ENCODE measurements around the gene CRYL1. TPM values are rescaled to one million over a fixed set of nuclear protein-coding genes. Genes with fewer than 3 reads are reported as not detected.

The CRYL1 gene
- total and polyA plus RNA-seq, 7 donors = 33.0 to 183 (median 53.5) TPM

- Histone ChIP-seq H3K9me3 (no peaks in the 10 kb centered on the region), H3K27me3 (no peaks in the 10 kb centered on the region), H3K27ac (no peak overlapping the region), H3K36me3 (no peaks in the 10 kb centered on the region), H3K4me1 (peaks cover 0 to 23% (median 20%) of the 10 kb centered on the region in 4 donors), H3K4me3 (no peak overlapping the region)
- no peak for DNase-seq
- 63 to 68% methylated on average over 8 of the region's 8 CpGs for WGBS, 2 donors
- intact Hi-C loops (cut with DNase I) = no loop called here
- TF ChIP-seq CTCF (IDR thresholded peaks at IDR 0.05) (no peak), POLR2A (IDR thresholded peaks at IDR 0.05) (no peak), EP300 (IDR thresholded peaks at IDR 0.05) (no peak), POLR2AphosphoS5 (IDR thresholded peaks at IDR 0.05) (no peak)
These were observed 63.7 kb downstream of the CRYL1 start for GRCh38 chr13:20461860-20462532.

- TF ChIP-seq POLR2AphosphoS5 (IDR thresholded peaks at IDR 0.05) (no peak), POLR2A (IDR thresholded peaks at IDR 0.05) (no peak), CTCF (IDR thresholded peaks at IDR 0.05) (no peak)
- H3K36me3 ChIP-seq = no peaks in the 10 kb centered on the region
- 58 to 65% methylated on average over 2 of the region's 2 CpGs for WGBS, 2 donors
- no peak overlapping the region for H3K27ac ChIP-seq
- H3K4me1 ChIP-seq = peaks cover 0 to 23% (median 20%) of the 10 kb centered on the region in 4 donors
- H3K27me3 ChIP-seq = no peaks in the 10 kb centered on the region
- no peak overlapping the region for H3K4me3 ChIP-seq
- intact Hi-C loops (cut with DNase I) = no loop called here
- no peak for DNase-seq
- H3K9me3 ChIP-seq = no peaks in the 10 kb centered on the region
These were observed 64.2 kb downstream of the CRYL1 start for GRCh38 chr13:20461481-20461859.

- TF ChIP-seq CTCF (IDR thresholded peaks at IDR 0.05) (no peak), POLR2AphosphoS5 (IDR thresholded peaks at IDR 0.05) (no peak), POLR2A (IDR thresholded peaks at IDR 0.05) (no peak), EP300 (IDR thresholded peaks at IDR 0.05) (no peak)
- Histone ChIP-seq H3K4me3 (no peak overlapping the region), H3K27ac (no peak overlapping the region), H3K36me3 (no peaks in the 10 kb centered on the region), H3K27me3 (no peaks in the 10 kb centered on the region), H3K4me1 (peaks cover 0 to 20% (median 18%) of the 10 kb centered on the region in 4 donors), H3K9me3 (no peaks in the 10 kb centered on the region)
- DNase-seq = no peak
- intact Hi-C loops (cut with DNase I) = no loop called here
- WGBS, 2 donors = 77 to 91% methylated on average over 11 of the region's 11 CpGs
These were observed 64.9 kb downstream of the CRYL1 start for GRCh38 chr13:20460761-20461160.

GRCh38 chr13:20457670-20458069, 68.0 kb downstream of the CRYL1 start:
- no peaks in the 10 kb centered on the region for H3K27me3 ChIP-seq
- no peaks in the 10 kb centered on the region for H3K36me3 ChIP-seq
- H3K4me3 ChIP-seq = no peak overlapping the region
- no peak for TF ChIP-seq POLR2A (IDR thresholded peaks at IDR 0.05)
- no peak for TF ChIP-seq EP300 (IDR thresholded peaks at IDR 0.05)
- no peak for TF ChIP-seq POLR2AphosphoS5 (IDR thresholded peaks at IDR 0.05)
- TF ChIP-seq CTCF (IDR thresholded peaks at IDR 0.05) = no peak
- intact Hi-C loops (cut with DNase I) = no loop called here
- H3K9me3 ChIP-seq = peaks cover 0 to 1% (median 0%) of the 10 kb centered on the region in 4 donors
- no peak for DNase-seq
- H3K27ac ChIP-seq = no peak overlapping the region
- H3K4me1 ChIP-seq = peaks cover 0 to 11% (median 7%) of the 10 kb centered on the region in 4 donors
- WGBS, 2 donors = 66 to 69% methylated on average over 6 of the region's 6 CpGs

GRCh38 chr13:20456737-20457136, 68.9 kb downstream of the CRYL1 start:
- no peak for DNase-seq
- no peak overlapping the region for H3K27ac ChIP-seq
- no peak for TF ChIP-seq EP300 (IDR thresholded peaks at IDR 0.05)
- TF ChIP-seq POLR2A (IDR thresholded peaks at IDR 0.05) = no peak
- TF ChIP-seq POLR2AphosphoS5 (IDR thresholded peaks at IDR 0.05) = no peak
- no peak for TF ChIP-seq CTCF (IDR thresholded peaks at IDR 0.05)
- no peak overlapping the region for H3K4me3 ChIP-seq
- H3K4me1 ChIP-seq = peaks cover 0 to 3% (median 0%) of the 10 kb centered on the region in 4 donors
- H3K9me3 ChIP-seq = peaks cover 0 to 1% (median 0%) of the 10 kb centered on the region in 4 donors
- intact Hi-C loops (cut with DNase I) = no loop called here
- WGBS, 2 donors = 77 to 88% methylated on average over 2 of the region's 2 CpGs
- no peaks in the 10 kb centered on the region for H3K36me3 ChIP-seq
- no peaks in the 10 kb centered on the region for H3K27me3 ChIP-seq

All from sigmoid colon (tissue), 7 donors.